Common myeloid progenitor, CD34-positive (primary cell): Measurements from ENCODE around the gene OR6B1.

Experiments
- CTCF ChIA-PET: fragments of 350-600 bp; sonication (Branson Sonifier 250); formaldehyde crosslinking; loops from one replicate; lab custom pipeline; 2021; ENCODE audit warnings: antibody characterized with exemption; lab: Charles Lee
- POLR2A ChIA-PET: fragments of 350-600 bp; sonication (Branson Sonifier 250); formaldehyde crosslinking; loops from one replicate; lab custom pipeline; 2021; ENCODE audit warnings: antibody characterized with exemption; lab: Charles Lee
- DNase-seq, 3 donors: peaks; one replicate each; pipeline versions ENCODE4 v3.0.0 to v3.0.0-alpha.2; 2013
- H3K27ac ChIP-seq, 2 experiments: 1 replicate in 1 of 2; 2 replicates in 1 of 2; pipeline ENCODE4 v1.7.0; 2013; ENCODE audit warnings: inconsistent platforms in 2 of 2, low read length in 2 of 2, mild to moderate bottlenecking in 2 of 2, low read depth in 1 of 2, moderate library complexity in 1 of 2; ENCODE audit not compliant: severe bottlenecking in 2 of 2, insufficient read depth in 1 of 2, poor library complexity in 1 of 2
- H3K27me3 ChIP-seq, 5 experiments: replicated peaks in 2 of 5; 1 replicate in 3 of 5; 2 replicates in 2 of 5; pipeline versions ENCODE4 v1.6.1 to v1.7.0; 2013; ENCODE audit warnings: low read length in 4 of 5, mild to moderate bottlenecking in 2 of 5, moderate library complexity in 2 of 5, inconsistent platforms in 1 of 5; ENCODE audit not compliant: insufficient read depth in 5 of 5, control insufficient read depth in 4 of 5
- H3K36me3 ChIP-seq, 4 experiments: 1 replicate in 2 of 4; 2 replicates in 2 of 4; pipeline versions ENCODE4 v1.6.1 to v1.7.0; 2013; ENCODE audit warnings: low read length in 3 of 4, control low read depth in 1 of 4, mild to moderate bottlenecking in 1 of 4; ENCODE audit not compliant: control insufficient read depth in 4 of 4, insufficient read depth in 4 of 4
- H3K4me1 ChIP-seq, 4 experiments: 1 replicate in 3 of 4; 2 replicates in 1 of 4; pipeline versions ENCODE4 v1.6.1 to v1.7.1; 2013; ENCODE audit warnings: low read length in 3 of 4, mild to moderate bottlenecking in 3 of 4, control low read depth in 1 of 4, inconsistent platforms in 1 of 4, moderate library complexity in 1 of 4; ENCODE audit not compliant: control insufficient read depth in 4 of 4, insufficient read depth in 4 of 4; ENCODE audit errors: control extremely low read depth in 1 of 4
- H3K4me3 ChIP-seq, 7 experiments: 1 replicate in 4 of 7; 2 replicates in 3 of 7; pipeline versions ENCODE4 v1.5.1 to v1.7.0; 2013; ENCODE audit warnings: mild to moderate bottlenecking in 7 of 7, low read length in 6 of 7, moderate library complexity in 6 of 7, inconsistent platforms in 2 of 7, low read depth in 2 of 7, control low read depth in 1 of 7; ENCODE audit not compliant: insufficient read depth in 4 of 7, control insufficient read depth in 1 of 7; ENCODE audit errors: extremely low read depth in 1 of 7
- H3K9me3 ChIP-seq, 5 experiments: 1 replicate in 4 of 5; 2 replicates in 1 of 5; pipeline versions ENCODE4 v1.6.1 to v1.7.1; 2013; ENCODE audit warnings: low read length in 4 of 5, mild to moderate bottlenecking in 2 of 5, inconsistent platforms in 1 of 5, low read depth in 1 of 5, moderate library complexity in 1 of 5; ENCODE audit not compliant: control insufficient read depth in 4 of 5, insufficient read depth in 2 of 5; ENCODE audit errors: control extremely low read depth in 1 of 5
- WGBS: methylation state at CpG from one replicate; pipeline ENCODE4 v1.1.5; 2013; ENCODE audit not compliant: insufficient coverage; 5-methylcytosine and 5-hydroxymethylcytosine counted together

OR6B1 gene

GRCh38 chr7:143980746-143981510 is 19.2 kb upstream of the OR6B1 start:
- Histone ChIP-seq H3K4me3 (no peak overlapping the region), H3K4me1 (no peaks in the 10 kb centered on the region), H3K27me3 (no peaks in the 10 kb centered on the region), H3K27ac (no peak overlapping the region), H3K9me3 (no peaks in the 10 kb centered on the region), H3K36me3 (no peaks in the 10 kb centered on the region)
- DNase-seq, result no peak
- WGBS, result 97% methylated on average over 9 of the region's 10 CpGs
- ChIA-PET CTCF (no interaction called here), POLR2A (interaction anchor here (0.6 kb wide), 1 partner anchor 1341 kb away, joined by 4 read pairs; no protein-coding TSS in a partner anchor)

GRCh38 chr7:143983960-143984359 is 16.2 kb upstream of the OR6B1 start:
- ChIA-PET CTCF (interaction anchor here (0.9 kb wide), 1 partner anchor 9 kb away, joined by 3 read pairs; no protein-coding TSS in a partner anchor), POLR2A (no interaction called here)
- WGBS, result 100% methylated on average over 3 of the region's 5 CpGs
- Histone ChIP-seq H3K4me3 (no peak overlapping the region), H3K9me3 (peaks cover 0 to 1% (median 0%) of the 10 kb centered on the region in 5 experiments), H3K4me1 (no peaks in the 10 kb centered on the region), H3K27me3 (no peaks in the 10 kb centered on the region), H3K27ac (no peak overlapping the region), H3K36me3 (no peaks in the 10 kb centered on the region)
- DNase-seq, result no peak

DNA sequence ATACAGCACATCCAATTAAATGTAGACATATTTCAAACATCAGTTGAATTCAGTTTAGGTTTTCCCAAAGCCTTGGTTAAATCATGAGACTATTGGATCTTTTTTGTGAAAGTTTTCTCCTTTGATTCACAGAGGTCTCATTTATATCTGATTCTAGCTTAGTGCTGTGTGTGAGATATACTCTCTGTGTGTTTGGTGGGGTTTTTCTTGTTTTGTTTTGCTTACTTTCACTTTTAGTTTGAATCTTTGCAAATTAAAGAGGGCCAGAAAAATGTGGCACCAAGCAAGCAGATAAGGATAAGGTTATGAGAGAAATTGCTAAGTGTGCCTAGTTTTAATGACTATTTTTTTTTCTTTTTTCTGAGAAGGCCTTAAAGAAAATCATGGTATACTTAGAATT is 12.6 kb upstream of the OR6B1 start:
- H3K9me3 ChIP-seq, result peaks cover 0 to 10% (median 2%) of the 10 kb centered on the region in 5 experiments
- POLR2A ChIA-PET, result no interaction called here
- H3K27ac ChIP-seq, result no peak overlapping the region
- H3K4me3 ChIP-seq, result no peak overlapping the region
- DNase-seq, result peak in 2 of 3 donors; percentile 17 to 29
- H3K36me3 ChIP-seq, result no peaks in the 10 kb centered on the region
- H3K27me3 ChIP-seq, result no peaks in the 10 kb centered on the region
- CTCF ChIA-PET, result no interaction called here
- H3K4me1 ChIP-seq, result no peaks in the 10 kb centered on the region

DNA sequence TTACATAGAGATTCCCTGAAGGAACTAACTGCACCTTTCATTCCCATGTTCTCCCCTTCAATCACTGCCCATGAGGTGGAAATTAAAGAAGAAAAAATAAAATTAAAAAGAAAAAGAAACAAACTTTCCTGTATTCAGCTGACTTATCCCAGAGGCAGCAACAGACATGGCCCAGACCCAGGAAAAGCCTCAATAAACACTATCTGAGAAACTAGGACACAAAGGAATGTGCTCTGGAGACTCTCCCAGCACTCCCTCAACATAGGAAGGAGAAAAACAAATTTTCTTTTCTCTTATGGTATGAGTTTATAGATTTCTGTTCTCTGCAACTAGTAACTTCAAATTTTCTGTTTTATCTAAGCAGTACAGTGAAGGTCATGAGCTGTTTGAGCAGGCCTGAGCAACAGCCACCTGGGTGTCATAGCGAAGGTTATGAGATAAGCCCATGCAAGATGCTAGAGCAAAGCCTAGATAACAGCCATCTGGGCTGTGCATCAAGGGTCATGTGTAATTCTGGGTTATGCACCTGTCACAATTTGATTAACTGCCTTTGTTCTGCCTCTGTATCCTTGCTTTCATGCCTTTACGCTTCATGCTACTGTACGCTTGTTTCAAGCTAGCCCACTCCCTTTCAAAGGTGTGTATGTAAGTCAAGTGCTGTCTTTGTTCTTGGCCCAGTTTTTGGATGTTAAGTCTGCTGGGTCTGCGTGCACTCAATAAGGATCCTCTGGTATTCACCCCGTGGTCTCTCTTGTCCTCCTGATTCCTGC is 11.0 kb upstream of the OR6B1 start:
- Histone ChIP-seq H3K4me3 (no peak overlapping the region), H3K27ac (no peak overlapping the region), H3K36me3 (no peaks in the 10 kb centered on the region), H3K9me3 (peaks cover 0 to 10% (median 2%) of the 10 kb centered on the region in 5 experiments), H3K4me1 (no peaks in the 10 kb centered on the region), H3K27me3 (no peaks in the 10 kb centered on the region)
- WGBS, result 97% methylated on average over 5 of the region's 5 CpGs
- CTCF ChIA-PET, result no interaction called here
- POLR2A ChIA-PET, result no interaction called here
- no peak for DNase-seq

- CTCF ChIA-PET, result interaction anchor here (0.9 kb wide), 1 partner anchor 8 kb away, joined by 3 read pairs; no protein-coding TSS in a partner anchor
- POLR2A ChIA-PET, result no interaction called here
- H3K4me3 ChIP-seq, result no peak overlapping the region
- no peak overlapping the region for H3K27ac ChIP-seq
- no peaks in the 10 kb centered on the region for H3K4me1 ChIP-seq
- H3K36me3 ChIP-seq, result no peaks in the 10 kb centered on the region
- no peak for DNase-seq
- H3K27me3 ChIP-seq, result no peaks in the 10 kb centered on the region
- H3K9me3 ChIP-seq, result peaks cover 0 to 10% (median 2%) of the 10 kb centered on the region in 5 experiments
Measured at GRCh38 chr7:143992670-143993069, 7.5 kb upstream of the OR6B1 start.

DNA sequence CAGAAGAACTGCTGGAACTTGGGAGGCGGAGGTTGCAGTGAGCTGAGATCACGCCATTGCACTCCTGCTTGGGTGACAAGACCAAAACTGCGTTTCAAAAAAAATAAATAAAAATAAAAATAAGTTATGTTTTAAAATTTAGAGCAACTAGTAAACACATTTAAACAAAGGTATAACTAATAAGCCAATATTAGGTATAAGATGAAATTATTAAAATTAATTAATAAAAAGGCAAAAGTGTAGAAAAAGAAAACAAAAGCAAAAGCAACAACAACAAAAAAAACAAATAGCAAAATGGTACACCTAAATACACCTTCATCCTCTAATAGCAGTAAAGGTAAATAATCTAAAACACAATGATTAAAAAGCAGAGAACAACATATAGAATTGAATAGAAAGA is 6.2 kb upstream of the OR6B1 start:
- no CpG with 5 or more reads among the region's 3 CpGs for WGBS

DNA sequence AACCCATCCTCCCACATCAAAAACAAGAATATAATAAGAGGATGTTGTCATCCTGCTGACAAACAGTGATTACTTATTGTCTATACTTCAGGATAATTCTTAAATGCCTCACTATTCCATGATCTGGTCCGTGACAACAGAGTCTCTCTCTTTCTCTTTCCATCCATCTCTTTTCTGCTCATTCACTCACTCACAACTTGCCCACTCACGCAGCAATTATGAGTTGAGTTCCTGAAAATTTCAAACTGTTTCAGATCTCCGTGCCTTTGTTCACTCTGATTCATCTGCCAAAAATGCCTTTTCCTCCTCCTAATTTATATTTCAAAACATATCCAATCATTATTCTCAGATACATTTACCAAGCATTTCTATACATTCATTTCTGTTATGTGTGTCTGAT is 1.4 kb downstream of the OR6B1 start:
- H3K36me3 ChIP-seq, result no peaks in the 10 kb centered on the region
- H3K4me3 ChIP-seq, result no peak overlapping the region
- DNase-seq, result no peak
- no peaks in the 10 kb centered on the region for H3K9me3 ChIP-seq
- ChIA-PET POLR2A (no interaction called here), CTCF (no interaction called here)
- no peaks in the 10 kb centered on the region for H3K4me1 ChIP-seq
- 92% methylated on average over 3 of the region's 3 CpGs for WGBS
- H3K27ac ChIP-seq, result no peak overlapping the region
- H3K27me3 ChIP-seq, result no peaks in the 10 kb centered on the region

More for the DNA sequence above, 6.2 kb upstream of the OR6B1 start:
- POLR2A ChIA-PET, result no interaction called here
- no peaks in the 10 kb centered on the region for H3K4me1 ChIP-seq
- no peak overlapping the region for H3K4me3 ChIP-seq
- H3K27ac ChIP-seq, result no peak overlapping the region
- no peaks in the 10 kb centered on the region for H3K27me3 ChIP-seq
- no peaks in the 10 kb centered on the region for H3K36me3 ChIP-seq
- CTCF ChIA-PET, result no interaction called here
- DNase-seq, result no peak
- H3K9me3 ChIP-seq, result peaks cover 0 to 9% (median 2%) of the 10 kb centered on the region in 5 experiments
